Measurements from ENCODE around the gene RAMP2. TPM values are rescaled to one million over a fixed set of nuclear protein-coding genes. Genes with fewer than 3 reads are reported as not detected.

The RAMP2 gene
- total and polyA plus RNA-seq, 2 of the 13 experiments (the other 11 are each of a cell fraction or from before 2014, with no cell fraction given): 1.4 to 5.2 TPM

DNA sequence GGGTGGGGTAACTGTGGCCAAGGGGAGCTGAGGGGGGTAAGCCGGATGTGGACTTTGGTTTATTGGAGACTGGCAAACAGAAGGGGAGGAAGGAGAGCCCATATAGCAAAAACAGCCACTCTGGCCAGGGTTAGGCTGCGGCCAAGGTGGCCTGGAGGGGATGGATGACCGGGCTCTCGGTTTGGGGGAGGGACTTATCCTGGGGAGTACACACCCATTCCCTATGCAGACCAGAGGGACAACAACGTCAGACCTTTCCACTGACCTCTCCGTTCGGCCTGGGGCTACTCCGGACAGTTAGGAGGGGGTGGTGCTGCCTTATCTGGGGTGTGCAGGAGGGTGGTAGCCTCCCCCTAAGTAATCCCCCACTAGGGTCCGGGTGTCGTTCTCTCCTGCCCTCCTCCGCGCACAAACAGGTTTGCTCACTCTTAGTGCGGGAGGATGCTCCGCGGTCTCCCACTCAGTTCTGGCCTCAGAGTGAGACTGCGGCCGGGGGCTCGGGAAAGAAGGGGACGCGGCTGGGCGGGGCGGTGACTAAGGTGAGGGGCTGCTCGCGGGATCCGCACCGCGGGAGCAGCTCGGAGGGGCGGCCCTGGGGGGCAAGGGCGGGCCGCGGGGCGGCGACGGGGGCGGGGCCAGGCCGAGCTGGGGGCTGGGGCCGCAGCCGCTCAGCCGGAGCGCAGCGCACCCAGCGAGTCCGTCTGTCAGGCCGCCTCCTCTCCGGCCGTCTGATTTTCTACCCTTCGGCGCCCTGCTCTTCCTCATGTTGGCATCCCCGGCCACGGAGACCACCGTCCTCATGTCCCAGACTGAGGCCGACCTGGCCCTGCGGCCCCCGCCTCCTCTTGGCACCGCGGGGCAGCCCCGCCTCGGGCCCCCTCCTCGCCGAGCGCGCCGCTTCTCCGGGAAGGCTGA lies 19.2 kb downstream of the RAMP2 start, which contains the start of gene WNK4 (continued):
- TF ChIP-seq, protein P1, sequence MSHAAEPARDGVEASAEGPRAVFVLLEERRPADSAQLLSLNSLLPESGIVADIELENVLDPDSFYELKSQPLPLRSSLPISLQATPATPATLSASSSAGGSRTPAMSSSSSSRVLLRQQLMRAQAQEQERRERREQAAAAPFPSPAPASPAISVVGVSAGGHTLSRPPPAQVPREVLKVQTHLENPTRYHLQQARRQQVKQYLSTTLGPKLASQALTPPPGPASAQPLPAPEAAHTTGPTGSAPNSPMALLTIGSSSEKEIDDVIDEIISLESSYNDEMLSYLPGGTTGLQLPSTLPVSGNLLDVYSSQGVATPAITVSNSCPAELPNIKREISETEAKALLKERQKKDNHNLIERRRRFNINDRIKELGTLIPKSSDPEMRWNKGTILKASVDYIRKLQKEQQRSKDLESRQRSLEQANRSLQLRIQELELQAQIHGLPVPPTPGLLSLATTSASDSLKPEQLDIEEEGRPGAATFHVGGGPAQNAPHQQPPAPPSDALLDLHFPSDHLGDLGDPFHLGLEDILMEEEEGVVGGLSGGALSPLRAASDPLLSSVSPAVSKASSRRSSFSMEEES (CRISPR knock-in tag; IDR thresholded peaks at IDR 0.05): peak; percentile 78
- TF ChIP-seq ZBTB42 (CRISPR knock-in tag; IDR thresholded peaks at IDR 0.05): no peak
- 0 out of 2 replicates have a peak, but pooled peaks have one; percentile 84 for TF ChIP-seq ZNF790 (CRISPR knock-in tag; IDR thresholded peaks at IDR 0.05; ENCODE audit: borderline replicate concordance)
- TF ChIP-seq, protein P2, sequence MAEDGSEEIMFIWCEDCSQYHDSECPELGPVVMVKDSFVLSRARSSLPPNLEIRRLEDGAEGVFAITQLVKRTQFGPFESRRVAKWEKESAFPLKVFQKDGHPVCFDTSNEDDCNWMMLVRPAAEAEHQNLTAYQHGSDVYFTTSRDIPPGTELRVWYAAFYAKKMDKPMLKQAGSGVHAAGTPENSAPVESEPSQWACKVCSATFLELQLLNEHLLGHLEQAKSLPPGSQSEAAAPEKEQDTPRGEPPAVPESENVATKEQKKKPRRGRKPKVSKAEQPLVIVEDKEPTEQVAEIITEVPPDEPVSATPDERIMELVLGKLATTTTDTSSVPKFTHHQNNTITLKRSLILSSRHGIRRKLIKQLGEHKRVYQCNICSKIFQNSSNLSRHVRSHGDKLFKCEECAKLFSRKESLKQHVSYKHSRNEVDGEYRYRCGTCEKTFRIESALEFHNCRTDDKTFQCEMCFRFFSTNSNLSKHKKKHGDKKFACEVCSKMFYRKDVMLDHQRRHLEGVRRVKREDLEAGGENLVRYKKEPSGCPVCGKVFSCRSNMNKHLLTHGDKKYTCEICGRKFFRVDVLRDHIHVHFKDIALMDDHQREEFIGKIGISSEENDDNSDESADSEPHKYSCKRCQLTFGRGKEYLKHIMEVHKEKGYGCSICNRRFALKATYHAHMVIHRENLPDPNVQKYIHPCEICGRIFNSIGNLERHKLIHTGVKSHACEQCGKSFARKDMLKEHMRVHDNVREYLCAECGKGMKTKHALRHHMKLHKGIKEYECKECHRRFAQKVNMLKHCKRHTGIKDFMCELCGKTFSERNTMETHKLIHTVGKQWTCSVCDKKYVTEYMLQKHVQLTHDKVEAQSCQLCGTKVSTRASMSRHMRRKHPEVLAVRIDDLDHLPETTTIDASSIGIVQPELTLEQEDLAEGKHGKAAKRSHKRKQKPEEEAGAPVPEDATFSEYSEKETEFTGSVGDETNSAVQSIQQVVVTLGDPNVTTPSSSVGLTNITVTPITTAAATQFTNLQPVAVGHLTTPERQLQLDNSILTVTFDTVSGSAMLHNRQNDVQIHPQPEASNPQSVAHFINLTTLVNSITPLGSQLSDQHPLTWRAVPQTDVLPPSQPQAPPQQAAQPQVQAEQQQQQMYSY (CRISPR knock-in tag; IDR thresholded peaks at IDR 0.05): no peak
- no peak for TF ChIP-seq RFX1 (IDR thresholded peaks at IDR 0.05)
- peak; percentile 46; the same call in 1 of the 2 replicates for TF ChIP-seq GATA4 (IDR thresholded peaks at IDR 0.05; ENCODE audit: borderline replicate concordance, low read depth)
- TF ChIP-seq MATR3 (CRISPR knock-in tag; IDR thresholded peaks at IDR 0.05): no peak
- no peak; the same call in 1 of the 2 replicates for TF ChIP-seq ZNF552 (CRISPR knock-in tag; IDR thresholded peaks at IDR 0.05; ENCODE audit: borderline replicate concordance)
- TF ChIP-seq, protein P3, sequence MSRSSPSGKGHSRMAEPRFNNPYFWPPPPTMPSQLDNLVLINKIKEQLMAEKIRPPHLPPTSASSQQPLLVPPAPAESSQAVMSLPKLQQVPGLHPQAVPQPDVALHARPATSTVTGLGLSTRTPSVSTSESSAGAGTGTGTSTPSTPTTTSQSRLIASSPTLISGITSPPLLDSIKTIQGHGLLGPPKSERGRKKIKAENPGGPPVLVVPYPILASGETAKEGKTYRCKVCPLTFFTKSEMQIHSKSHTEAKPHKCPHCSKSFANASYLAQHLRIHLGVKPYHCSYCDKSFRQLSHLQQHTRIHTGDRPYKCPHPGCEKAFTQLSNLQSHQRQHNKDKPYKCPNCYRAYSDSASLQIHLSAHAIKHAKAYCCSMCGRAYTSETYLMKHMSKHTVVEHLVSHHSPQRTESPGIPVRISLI (CRISPR knock-in tag; IDR thresholded peaks at IDR 0.05; ENCODE audit: borderline replicate concordance): no peak; the same call in 1 of the 2 replicates
- TF ChIP-seq ZFX (CRISPR knock-in tag; IDR thresholded peaks at IDR 0.05; ENCODE audit: low read depth): peak; percentile 60
- peak; percentile 96 for TF ChIP-seq HNF4G (IDR thresholded peaks at IDR 0.05; ENCODE audit: borderline replicate concordance, low read depth, low read length)
- peak; percentile 96 for TF ChIP-seq HNF4G (CRISPR knock-in tag; IDR thresholded peaks at IDR 0.05; ENCODE audit: borderline replicate concordance, low read depth)
- TF ChIP-seq THAP11 (CRISPR knock-in tag; IDR thresholded peaks at IDR 0.05): peak; percentile 86
- TF ChIP-seq ZNF746 (CRISPR knock-in tag; IDR thresholded peaks at IDR 0.05): peak; percentile 97
- TF ChIP-seq JUNB (CRISPR knock-in tag; IDR thresholded peaks at IDR 0.05; ENCODE audit: borderline replicate concordance): no peak
- TF ChIP-seq, protein P4, sequence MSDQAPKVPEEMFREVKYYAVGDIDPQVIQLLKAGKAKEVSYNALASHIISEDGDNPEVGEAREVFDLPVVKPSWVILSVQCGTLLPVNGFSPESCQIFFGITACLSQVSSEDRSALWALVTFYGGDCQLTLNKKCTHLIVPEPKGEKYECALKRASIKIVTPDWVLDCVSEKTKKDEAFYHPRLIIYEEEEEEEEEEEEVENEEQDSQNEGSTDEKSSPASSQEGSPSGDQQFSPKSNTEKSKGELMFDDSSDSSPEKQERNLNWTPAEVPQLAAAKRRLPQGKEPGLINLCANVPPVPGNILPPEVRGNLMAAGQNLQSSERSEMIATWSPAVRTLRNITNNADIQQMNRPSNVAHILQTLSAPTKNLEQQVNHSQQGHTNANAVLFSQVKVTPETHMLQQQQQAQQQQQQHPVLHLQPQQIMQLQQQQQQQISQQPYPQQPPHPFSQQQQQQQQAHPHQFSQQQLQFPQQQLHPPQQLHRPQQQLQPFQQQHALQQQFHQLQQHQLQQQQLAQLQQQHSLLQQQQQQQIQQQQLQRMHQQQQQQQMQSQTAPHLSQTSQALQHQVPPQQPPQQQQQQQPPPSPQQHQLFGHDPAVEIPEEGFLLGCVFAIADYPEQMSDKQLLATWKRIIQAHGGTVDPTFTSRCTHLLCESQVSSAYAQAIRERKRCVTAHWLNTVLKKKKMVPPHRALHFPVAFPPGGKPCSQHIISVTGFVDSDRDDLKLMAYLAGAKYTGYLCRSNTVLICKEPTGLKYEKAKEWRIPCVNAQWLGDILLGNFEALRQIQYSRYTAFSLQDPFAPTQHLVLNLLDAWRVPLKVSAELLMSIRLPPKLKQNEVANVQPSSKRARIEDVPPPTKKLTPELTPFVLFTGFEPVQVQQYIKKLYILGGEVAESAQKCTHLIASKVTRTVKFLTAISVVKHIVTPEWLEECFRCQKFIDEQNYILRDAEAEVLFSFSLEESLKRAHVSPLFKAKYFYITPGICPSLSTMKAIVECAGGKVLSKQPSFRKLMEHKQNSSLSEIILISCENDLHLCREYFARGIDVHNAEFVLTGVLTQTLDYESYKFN (CRISPR knock-in tag; conservative IDR thresholded peaks at IDR 0.05): peak; percentile 99
- TF ChIP-seq ZNF30 (CRISPR knock-in tag; IDR thresholded peaks at IDR 0.05): no peak
- no peak for TF ChIP-seq ZNF253 (CRISPR knock-in tag; IDR thresholded peaks at IDR 0.05; ENCODE audit: borderline replicate concordance)
